HCT116 (cell line): ENCODE data around the gene MSI2. TPM values are rescaled to one million over a fixed set of nuclear protein-coding genes. Genes with fewer than 3 reads are reported as not detected.

ENCODE experiments used
- ATAC-seq: fragments of 200-7000 bp; cut with Tn5 transposase; 2 replicates; pipeline ENCODE4 v1.9.1; 2020; ENCODE audit warnings: mild to moderate bottlenecking, moderate library complexity
- BruUV-seq: library from RNA; stranded (reverse); fragments of 400-500 nt; replicated peaks from 2 replicates; lab custom pipeline; 2021; lab: Mats Ljungman, UMichigan
- CTCF ChIA-PET: fragments of 300-600 bp; sonication (Branson Sonifier 250); formaldehyde crosslinking; loops from one replicate; lab custom pipeline; 2021; ENCODE audit warnings: antibody characterized with exemption; lab: Charles Lee
- POLR2A ChIA-PET: fragments of 300-600, 350-600 bp; sonication (Branson Sonifier 250); formaldehyde crosslinking; loops from one replicate; lab custom pipeline; 2021; ENCODE audit warnings: antibody characterized with exemption; lab: Charles Lee
- RAD21 ChIA-PET, 2 experiments: fragments of 300-600 bp; sonication (Branson Sonifier 250); formaldehyde crosslinking; loops; one replicate each; lab custom pipeline; 2023; ENCODE audit warnings: low total read pairs in 2 of 2; ENCODE audit not compliant: uncharacterized antibody in 2 of 2, unreplicated experiment in 2 of 2, low non-redundant PET in 1 of 2; lab: Charles Lee
- DNase-seq: peaks from one replicate; pipeline ENCODE4 v3.0.0-alpha.2; 2010; ENCODE audit warnings: low read depth, low spot score
- H2AFZ ChIP-seq: fragments of 200-600 bp; shearing (Covaris generic), sonication (generic); 2 replicates; pipeline ENCODE4 v1.6.1; 2017; ENCODE audit warnings: low read depth, mixed run types, mixed read lengths, antibody characterized with exemption, low read length; ENCODE audit not compliant: poor library complexity, severe bottlenecking
- H3K27ac ChIP-seq: 2 replicates; pipeline ENCODE4 v1.5.1; 2012; ENCODE audit warnings: low read depth, low read length
- H3K27me3 ChIP-seq: fragments of 200-600 bp; sonication (generic); 2 replicates; pipeline ENCODE4 v1.6.1; 2016; ENCODE audit warnings: mixed run types, low read length, mixed read lengths; ENCODE audit not compliant: insufficient read depth
- H3K36me3 ChIP-seq, 2 experiments: fragments of 200-500 bp in 1 of 2; fragments of 200-600 bp in 1 of 2; sonication (Bioruptor generic) in 1 of 2; sonication (generic) in 1 of 2; 2 replicates each; pipeline versions ENCODE4 v1.5.1 to v1.6.1; 2014 to 2016; ENCODE audit warnings: low read length in 2 of 2, inconsistent platforms in 1 of 2, mixed read lengths in 1 of 2, mixed run types in 1 of 2; ENCODE audit not compliant: insufficient read depth in 2 of 2, control insufficient read depth in 1 of 2
- H3K4me1 ChIP-seq, 2 experiments: fragments of 200-600 bp in 1 of 2; sonication (generic) in 1 of 2; 2 replicates each; pipeline versions ENCODE4 v1.5.1 to v1.6.1; 2012 to 2017; ENCODE audit warnings: low read length in 2 of 2, inconsistent platforms in 1 of 2, mild to moderate bottlenecking in 1 of 2, mixed read lengths in 1 of 2, mixed run types in 1 of 2, moderate library complexity in 1 of 2; ENCODE audit not compliant: insufficient read depth in 2 of 2, control insufficient read depth in 1 of 2
- H3K4me2 ChIP-seq: fragments of 200-600 bp; sonication (generic); 2 replicates; pipeline ENCODE4 v1.6.1; 2017; ENCODE audit warnings: mixed run types, low read length, mixed read lengths
- H3K4me3 ChIP-seq, 2 experiments: fragments of 200-600 bp in 1 of 2; sonication (generic) in 1 of 2; replicated peaks in 1 of 2; 2 replicates each; pipeline ENCODE4 v1.5.1; 2011 to 2016; ENCODE audit warnings: low read length in 2 of 2, control low read depth in 1 of 2, low read depth in 1 of 2, mild to moderate bottlenecking in 1 of 2, mixed read lengths in 1 of 2, mixed run types in 1 of 2
- H3K79me2 ChIP-seq: fragments of 200-600 bp; sonication (generic); 2 replicates; pipeline ENCODE4 v1.6.1; 2017; ENCODE audit warnings: mild to moderate bottlenecking, mixed run types, low read length, moderate library complexity, mixed read lengths; ENCODE audit not compliant: insufficient read depth
- H3K9ac ChIP-seq: fragments of 200-600 bp; sonication (generic); 2 replicates; pipeline ENCODE4 v1.6.1; 2016; ENCODE audit warnings: low read length, mixed read lengths
- H3K9me2 ChIP-seq: fragments of 200-600 bp; sonication (generic), shearing (Covaris generic); 2 replicates; pipeline ENCODE4 v1.6.1; 2017; ENCODE audit warnings: mixed run types, mild to moderate bottlenecking, moderate library complexity; ENCODE audit not compliant: insufficient read depth
- H3K9me3 ChIP-seq, 2 experiments: fragments of 200-500 bp in 1 of 2; fragments of 200-600 bp in 1 of 2; sonication (Bioruptor generic) in 1 of 2; sonication (generic) in 1 of 2; 2 replicates each; pipeline ENCODE4 v1.6.1; 2014 to 2017; ENCODE audit warnings: low read length in 2 of 2, mixed read lengths in 2 of 2, inconsistent platforms in 1 of 2, low read depth in 1 of 2, mild to moderate bottlenecking in 1 of 2, mixed run types in 1 of 2, moderate library complexity in 1 of 2; ENCODE audit not compliant: control insufficient read depth in 1 of 2, insufficient read depth in 1 of 2
- H4K20me1 ChIP-seq: fragments of 200-600 bp; sonication (generic), shearing (Covaris generic); 2 replicates; pipeline ENCODE4 v1.6.1; 2017; ENCODE audit warnings: mixed run types, mild to moderate bottlenecking, moderate library complexity; ENCODE audit not compliant: insufficient read depth
- CBX3 ChIP-seq: IDR thresholded peaks from 2 replicates; pipeline ENCODE4 v1.6.1; 2012; ENCODE audit warnings: low read depth
- CTCF ChIP-seq, 3 experiments: fragments of 200-600 bp in 1 of 3; sonication (generic) in 1 of 3; IDR thresholded peaks in 2 of 3; conservative IDR thresholded peaks in 1 of 3; 2 replicates each; pipeline ENCODE4 v1.5.1; 2012 to 2017; ENCODE audit warnings: low read depth in 2 of 3, low read length in 2 of 3, antibody characterized with exemption in 1 of 3, borderline replicate concordance in 1 of 3, control low read depth in 1 of 3, mild to moderate bottlenecking in 1 of 3, mixed read lengths in 1 of 3, mixed run types in 1 of 3, moderate library complexity in 1 of 3; ENCODE audit not compliant: insufficient read depth in 1 of 3
- EGR1 ChIP-seq: IDR thresholded peaks from 2 replicates; pipeline ENCODE4 v1.6.1; 2012; ENCODE audit warnings: low read depth
- ELF1 ChIP-seq: IDR thresholded peaks from 2 replicates; pipeline ENCODE4 v1.6.1; 2012; ENCODE audit warnings: low read depth, borderline replicate concordance
- EZH2 ChIP-seq: fragments of 200-600 bp; sonication (generic); IDR thresholded peaks from 2 replicates; pipeline ENCODE4 v1.6.1; 2017; ENCODE audit warnings: antibody characterized with exemption, mixed run types
- EZH2phosphoT487 ChIP-seq: fragments of 200-600 bp; IDR thresholded peaks from 2 replicates; pipeline ENCODE4 v1.6.1; 2018; ENCODE audit warnings: antibody characterized with exemption, borderline replicate concordance
- JUND ChIP-seq: IDR thresholded peaks from 2 replicates; pipeline ENCODE4 v1.6.1; 2012
- MAX ChIP-seq: IDR thresholded peaks from 2 replicates; pipeline ENCODE4 v1.6.1; 2012
- POLR2A ChIP-seq: IDR thresholded peaks from 2 replicates; pipeline ENCODE4 v1.7.0; 2011; ENCODE audit warnings: borderline replicate concordance; ENCODE audit not compliant: insufficient read depth, insufficient read length; ENCODE audit errors: extremely low read depth
- POLR2AphosphoS5 ChIP-seq: IDR thresholded peaks from 2 replicates; pipeline ENCODE4 v1.6.1; 2011; ENCODE audit warnings: mild to moderate bottlenecking, low read depth, low read length, moderate library complexity
- RAD21 ChIP-seq: IDR thresholded peaks from 2 replicates; pipeline ENCODE4 v1.6.1; 2012; ENCODE audit warnings: low read depth, mild to moderate bottlenecking
- SIN3A ChIP-seq: IDR thresholded peaks from 2 replicates; pipeline ENCODE4 v1.6.1; 2012; ENCODE audit warnings: low read depth
- SRF ChIP-seq: IDR thresholded peaks from 2 replicates; pipeline ENCODE4 v1.6.1; 2012; ENCODE audit warnings: low read depth
- ZBTB33 ChIP-seq: IDR thresholded peaks from 2 replicates; pipeline ENCODE4 v1.6.1; 2011; ENCODE audit warnings: mild to moderate bottlenecking, low read length, moderate library complexity; ENCODE audit not compliant: insufficient replicate concordance; ENCODE audit errors: extremely low read depth
- ZNF274 ChIP-seq: fragments of 200-500 bp; sonication (Bioruptor generic); IDR thresholded peaks from 2 replicates; pipeline ENCODE4 v1.6.1; 2014; ENCODE audit warnings: mild to moderate bottlenecking, low read depth, low read length, inconsistent platforms
- intact Hi-C: fragments of 100-400 bp; cut with micrococcal nuclease; formaldehyde crosslinking; loops from 2 replicates; pipeline ENCODE4 v1.10.0; 2022
- total RNA-seq: library from RNA; stranded (reverse); gene quantifications from one replicate; pipeline ENCODE4 v1.2.1, GENCODE V29; 2021; ENCODE audit not compliant: unreplicated experiment
- TF ChIP-seq, protein P1 (sequence below): IDR thresholded peaks from 2 replicates; pipeline ENCODE4 v1.6.1; 2012; ENCODE audit warnings: low read depth

The MSI2 gene
- total RNA-seq, 1 experiment from 2014 or later = 137 TPM

- TF ChIP-seq RAD21 (no peak), SRF (no peak), ZBTB33 (no peak), MAX (no peak), CBX3 (no peak), CTCF (IDR thresholded peaks at IDR 0.05 in 2 of 3, conservative IDR thresholded peaks at IDR 0.05 in 1 of 3; ENCODE audit: borderline replicate concordance in 1 of 3, insufficient read depth in 1 of 3, low read depth in 2 of 3, low read length in 2 of 3) (no peak), JUND (no peak), EZH2phosphoT487 (no peak), EGR1 (no peak), ZNF274 (no peak), EZH2 (no peak), POLR2A (no peak), ELF1 (no peak), SIN3A (no peak), POLR2AphosphoS5 (no peak)
- TF ChIP-seq, protein P1, sequence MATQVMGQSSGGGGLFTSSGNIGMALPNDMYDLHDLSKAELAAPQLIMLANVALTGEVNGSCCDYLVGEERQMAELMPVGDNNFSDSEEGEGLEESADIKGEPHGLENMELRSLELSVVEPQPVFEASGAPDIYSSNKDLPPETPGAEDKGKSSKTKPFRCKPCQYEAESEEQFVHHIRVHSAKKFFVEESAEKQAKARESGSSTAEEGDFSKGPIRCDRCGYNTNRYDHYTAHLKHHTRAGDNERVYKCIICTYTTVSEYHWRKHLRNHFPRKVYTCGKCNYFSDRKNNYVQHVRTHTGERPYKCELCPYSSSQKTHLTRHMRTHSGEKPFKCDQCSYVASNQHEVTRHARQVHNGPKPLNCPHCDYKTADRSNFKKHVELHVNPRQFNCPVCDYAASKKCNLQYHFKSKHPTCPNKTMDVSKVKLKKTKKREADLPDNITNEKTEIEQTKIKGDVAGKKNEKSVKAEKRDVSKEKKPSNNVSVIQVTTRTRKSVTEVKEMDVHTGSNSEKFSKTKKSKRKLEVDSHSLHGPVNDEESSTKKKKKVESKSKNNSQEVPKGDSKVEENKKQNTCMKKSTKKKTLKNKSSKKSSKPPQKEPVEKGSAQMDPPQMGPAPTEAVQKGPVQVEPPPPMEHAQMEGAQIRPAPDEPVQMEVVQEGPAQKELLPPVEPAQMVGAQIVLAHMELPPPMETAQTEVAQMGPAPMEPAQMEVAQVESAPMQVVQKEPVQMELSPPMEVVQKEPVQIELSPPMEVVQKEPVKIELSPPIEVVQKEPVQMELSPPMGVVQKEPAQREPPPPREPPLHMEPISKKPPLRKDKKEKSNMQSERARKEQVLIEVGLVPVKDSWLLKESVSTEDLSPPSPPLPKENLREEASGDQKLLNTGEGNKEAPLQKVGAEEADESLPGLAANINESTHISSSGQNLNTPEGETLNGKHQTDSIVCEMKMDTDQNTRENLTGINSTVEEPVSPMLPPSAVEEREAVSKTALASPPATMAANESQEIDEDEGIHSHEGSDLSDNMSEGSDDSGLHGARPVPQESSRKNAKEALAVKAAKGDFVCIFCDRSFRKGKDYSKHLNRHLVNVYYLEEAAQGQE = no peak
- POLR2A ChIA-PET = no interaction called here
- no TSS peak for BruUV-seq
- Histone ChIP-seq H4K20me1 (no peaks in the 10 kb centered on the region), H3K27ac (no peak overlapping the region), H3K27me3 (no peaks in the 10 kb centered on the region), H3K79me2 (peaks cover 20% of the 10 kb centered on the region), H3K9me3 (no peaks in the 10 kb centered on the region), H2AFZ (no peak overlapping the region), H3K4me2 (no peak overlapping the region), H3K36me3 (no peaks in the 10 kb centered on the region), H3K4me1 (peaks cover 16 to 18% of the 10 kb centered on the region in 2 experiments), H3K9ac (no peak overlapping the region), H3K4me3 (no peak overlapping the region), H3K9me2 (no peaks in the 10 kb centered on the region)
- intact Hi-C loops = no loop called here
- DNase-seq (no peak), ATAC-seq (no peak)
- CTCF ChIA-PET = interaction anchor here (1.6 kb wide), 1 partner anchor 117 kb away, joined by 4 read pairs; no protein-coding TSS in a partner anchor
- RAD21 ChIA-PET = no interaction called here
Observed at GRCh38 chr17:57360266-57360665, 103.9 kb downstream of the MSI2 start.
